ENCODE measurements around the gene ENPP5. TPM values are rescaled to one million over a fixed set of nuclear protein-coding genes. Genes with fewer than 3 reads are reported as not detected.

ENPP5 gene
- total and polyA plus RNA-seq, 2 donors (not counting 1 experiment from before 2014, with no cell fraction given) = 0.13 to 1.0 TPM

DNA sequence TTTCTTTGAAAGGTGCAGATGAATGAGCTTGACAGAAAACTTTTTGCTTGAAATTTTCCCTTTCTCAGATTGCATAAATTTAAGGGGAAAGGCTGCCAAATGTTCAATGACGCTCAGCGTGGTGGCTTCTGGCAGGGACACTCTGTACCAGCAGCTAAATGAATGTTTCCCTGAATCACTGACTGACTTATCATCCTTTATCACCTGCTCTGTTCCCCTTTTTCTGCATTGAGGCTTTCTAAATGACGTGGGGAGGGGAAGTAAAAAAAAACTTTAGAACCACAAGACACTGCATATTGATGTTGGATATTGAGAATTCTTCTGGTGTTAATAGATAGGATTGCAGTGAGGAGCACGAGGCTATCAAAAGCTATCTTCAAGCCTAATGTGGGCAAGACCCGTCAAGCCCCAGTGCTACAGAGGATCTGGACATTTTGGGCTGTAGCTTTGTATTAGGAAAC, 46.9 kb upstream of the ENPP5 start:
- 0% methylated on average over 1 of the region's 5 CpGs for WGBS (ENCODE audit: insufficient coverage)
- peak; percentile 73 for DNase-seq
- intact Hi-C loops (cut with micrococcal nuclease) = no loop called here
- Mint-ChIP-seq H3K27ac (no peak overlapping the region), H3K4me1 (peaks cover 46% of the 10 kb centered on the region), H3K27me3 (no peaks in the 10 kb centered on the region), H3K4me3 (peak overlapping the region; percentile 38), H3K9me3 (ENCODE audit: insufficient read depth) (no peaks in the 10 kb centered on the region)
- ChIA-PET POLR2A (no interaction called here), CTCF (interaction anchor here (3.0 to 9.9 kb wide), 2 partner anchors 127 to 195 kb away, joined by 21 to 216 read pairs; no protein-coding TSS in a partner anchor)
- H3K36me3 ChIP-seq (replicated peaks in 1 of 2; ENCODE audit: control extremely low read depth in 1 of 2, control insufficient read depth in 1 of 2, extremely low read depth in 1 of 2, insufficient read depth in 2 of 2, low read length in 1 of 2) = no peaks in the 10 kb centered on the region
- no peaks in the 10 kb centered on the region for H4K20me1 ChIP-seq (ENCODE audit: control insufficient read depth, insufficient read depth, low read length, poor library complexity, severe bottlenecking)
- H3K4me3 ChIP-seq (ENCODE audit: control extremely low read depth in 1 of 5, extremely low read depth in 1 of 5, insufficient read depth in 1 of 5, low read depth in 2 of 5, low read length in 4 of 5) = no peak overlapping the region
- H3K4me2 ChIP-seq (replicated peaks; ENCODE audit: low read depth, low read length, poor library complexity, severe bottlenecking) = peak overlapping the region; percentile 1
- H3K4me1 ChIP-seq (ENCODE audit: control insufficient read depth in 2 of 2, insufficient read depth in 2 of 2, low read length in 2 of 2) = peaks cover 23 to 33% of the 10 kb centered on the region in 2 donors
- H3K27me3 ChIP-seq (replicated peaks in 1 of 4; ENCODE audit: control extremely low read depth in 1 of 4, control insufficient read depth in 3 of 4, insufficient read depth in 4 of 4, low read length in 3 of 4) = no peaks in the 10 kb centered on the region
- TF ChIP-seq CTCF (IDR thresholded peaks at IDR 0.05) (no peak), EZH2 (IDR thresholded peaks at IDR 0.05; ENCODE audit: borderline replicate concordance, insufficient read depth, low read depth, low read length, poor library complexity, severe bottlenecking) (no peak)
- peak; percentile 43 for ATAC-seq (ENCODE audit: low read depth)
- no peaks in the 10 kb centered on the region for H3K9me3 ChIP-seq (ENCODE audit: control extremely low read depth in 1 of 3, control insufficient read depth in 2 of 3, insufficient read depth in 1 of 3, low read length in 2 of 3)
- H3K9ac ChIP-seq (ENCODE audit: low read length) = no peak overlapping the region
- no peak overlapping the region for H2AFZ ChIP-seq (ENCODE audit: insufficient read depth, low read depth, low read length, poor library complexity, severe bottlenecking)
- no peaks in the 10 kb centered on the region for H3K79me2 ChIP-seq (ENCODE audit: control insufficient read depth, insufficient read depth, low read length)
- no peak overlapping the region for H3K27ac ChIP-seq (ENCODE audit: low read length in 2 of 2)

DNA sequence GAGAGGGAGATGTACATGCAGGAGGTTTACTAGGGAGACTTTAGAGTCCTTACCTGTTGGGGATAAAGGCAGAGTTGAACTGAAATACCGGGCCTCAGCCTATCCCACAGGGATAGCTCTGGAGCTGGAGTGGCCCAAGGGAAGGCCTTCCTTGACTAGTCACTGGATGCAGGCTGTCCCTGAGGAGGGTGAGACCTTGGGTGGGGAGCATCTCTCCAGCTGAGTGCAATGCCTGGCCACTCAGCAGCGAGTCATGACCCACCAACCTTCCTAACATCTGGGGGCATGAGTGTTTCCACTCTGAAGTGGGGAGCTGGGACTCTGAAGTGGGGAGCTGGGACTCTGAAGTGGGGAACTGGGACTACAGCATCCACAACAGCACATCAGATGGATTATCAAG, 46.1 kb upstream of the ENPP5 start:
- intact Hi-C loops (cut with micrococcal nuclease) = no loop called here
- Mint-ChIP-seq H3K9me3 (ENCODE audit: insufficient read depth) (no peaks in the 10 kb centered on the region), H3K4me3 (no peak overlapping the region), H3K27ac (no peak overlapping the region), H3K4me1 (peaks cover 46% of the 10 kb centered on the region), H3K27me3 (no peaks in the 10 kb centered on the region)
- Histone ChIP-seq H3K79me2 (ENCODE audit: control insufficient read depth, insufficient read depth, low read length) (no peaks in the 10 kb centered on the region), H3K27ac (ENCODE audit: low read length in 2 of 2) (no peak overlapping the region), H4K20me1 (ENCODE audit: control insufficient read depth, insufficient read depth, low read length, poor library complexity, severe bottlenecking) (no peaks in the 10 kb centered on the region), H3K4me3 (ENCODE audit: control extremely low read depth in 1 of 5, extremely low read depth in 1 of 5, insufficient read depth in 1 of 5, low read depth in 2 of 5, low read length in 4 of 5) (no peak overlapping the region), H3K36me3 (replicated peaks in 1 of 2; ENCODE audit: control extremely low read depth in 1 of 2, control insufficient read depth in 1 of 2, extremely low read depth in 1 of 2, insufficient read depth in 2 of 2, low read length in 1 of 2) (no peaks in the 10 kb centered on the region), H3K4me1 (ENCODE audit: control insufficient read depth in 2 of 2, insufficient read depth in 2 of 2, low read length in 2 of 2) (peaks cover 23 to 33% of the 10 kb centered on the region in 2 donors), H3K9me3 (ENCODE audit: control extremely low read depth in 1 of 3, control insufficient read depth in 2 of 3, insufficient read depth in 1 of 3, low read length in 2 of 3) (no peaks in the 10 kb centered on the region), H2AFZ (ENCODE audit: insufficient read depth, low read depth, low read length, poor library complexity, severe bottlenecking) (no peak overlapping the region), H3K4me2 (replicated peaks; ENCODE audit: low read depth, low read length, poor library complexity, severe bottlenecking) (no peak overlapping the region), H3K9ac (ENCODE audit: low read length) (no peak overlapping the region), H3K27me3 (replicated peaks in 1 of 4; ENCODE audit: control extremely low read depth in 1 of 4, control insufficient read depth in 3 of 4, insufficient read depth in 4 of 4, low read length in 3 of 4) (no peaks in the 10 kb centered on the region)
- POLR2A ChIA-PET = no interaction called here
- TF ChIP-seq CTCF (IDR thresholded peaks at IDR 0.05) = no peak
- TF ChIP-seq EZH2 (IDR thresholded peaks at IDR 0.05; ENCODE audit: borderline replicate concordance, insufficient read depth, low read depth, low read length, poor library complexity, severe bottlenecking) = no peak
- CTCF ChIA-PET = interaction anchor here (3.0 to 9.9 kb wide), 2 partner anchors 127 to 196 kb away, joined by 21 to 216 read pairs; no protein-coding TSS in a partner anchor
- no peak for ATAC-seq (ENCODE audit: low read depth)
- WGBS (ENCODE audit: insufficient coverage) = 100% methylated on average over 1 of the region's 2 CpGs
- no peak for DNase-seq

Data from B cell (primary cell).